AG09309 (cell line): Measurements from ENCODE around the gene RCBTB1.

Experiments used
- DNase-seq: peaks from one replicate; pipeline ENCODE4 v3.0.0-alpha.2; 2010; ENCODE audit warnings: low read depth
- H3K4me3 ChIP-seq: 2 replicates; pipeline ENCODE4 v1.5.1; 2011; ENCODE audit warnings: mild to moderate bottlenecking, low read depth, low read length, moderate library complexity; ENCODE audit not compliant: control insufficient read depth
- CTCF ChIP-seq: IDR thresholded peaks from 2 replicates; pipeline ENCODE4 v1.5.1; 2011; ENCODE audit warnings: mild to moderate bottlenecking, low read depth, low read length, inconsistent platforms; ENCODE audit not compliant: insufficient read depth, control insufficient read depth; ENCODE audit errors: missing control alignments

Gene RCBTB1

GRCh38 chr13:49586717-49587116, 1.4 kb upstream of the RCBTB1 start:
- no peak overlapping the region for H3K4me3 ChIP-seq
- DNase-seq, result no peak
- no peak for TF ChIP-seq CTCF

DNA sequence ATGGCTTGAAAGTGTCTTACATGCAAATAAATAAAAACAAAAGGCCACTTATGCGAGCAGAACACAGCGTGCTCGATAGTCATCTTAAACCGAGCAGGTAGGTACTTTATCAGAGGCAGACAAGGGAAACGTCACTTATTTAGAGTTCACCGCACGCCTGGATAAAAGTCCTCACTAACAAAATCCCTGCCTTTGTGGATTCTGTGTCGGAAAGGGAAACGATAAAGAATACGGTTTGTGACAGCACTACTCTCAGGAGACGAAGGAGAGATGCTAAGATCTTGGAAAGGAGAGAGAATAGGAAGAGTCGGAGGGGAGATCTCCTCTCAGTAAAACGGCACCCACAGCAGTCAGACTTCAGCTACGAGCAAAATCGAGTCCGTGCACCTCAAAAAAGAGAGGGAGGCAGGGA, 581 bp downstream of the RCBTB1 start:
- no peak for TF ChIP-seq CTCF
- H3K4me3 ChIP-seq, result peak overlapping the region; percentile 73
- DNase-seq, result no peak

GRCh38 chr13:49580980-49581680, 4.2 kb downstream of the RCBTB1 start:
- no peak for TF ChIP-seq CTCF
- no peak for DNase-seq
- no peak overlapping the region for H3K4me3 ChIP-seq

DNA sequence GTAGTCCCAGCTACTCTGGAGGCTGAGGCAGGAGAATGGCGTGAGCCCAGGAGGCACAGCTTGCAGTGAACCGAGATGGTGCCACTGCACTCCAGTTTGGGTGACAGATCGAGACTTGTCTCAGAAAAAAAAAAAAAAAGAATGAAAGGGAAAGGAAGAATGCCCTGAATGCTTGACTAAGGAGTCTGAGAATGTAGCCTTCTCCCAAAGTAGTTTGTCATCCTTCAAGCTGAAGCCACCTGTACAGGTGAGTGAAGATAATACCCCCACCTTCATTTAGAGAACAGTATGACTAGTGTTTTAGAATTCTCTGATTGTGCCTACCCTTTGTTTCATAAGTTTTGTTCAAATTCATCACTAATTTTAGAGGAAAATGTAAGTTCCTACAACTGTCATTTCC, 5.9 kb downstream of the RCBTB1 start:
- H3K4me3 ChIP-seq, result no peak overlapping the region
- no peak for DNase-seq
- TF ChIP-seq CTCF, result no peak

DNA sequence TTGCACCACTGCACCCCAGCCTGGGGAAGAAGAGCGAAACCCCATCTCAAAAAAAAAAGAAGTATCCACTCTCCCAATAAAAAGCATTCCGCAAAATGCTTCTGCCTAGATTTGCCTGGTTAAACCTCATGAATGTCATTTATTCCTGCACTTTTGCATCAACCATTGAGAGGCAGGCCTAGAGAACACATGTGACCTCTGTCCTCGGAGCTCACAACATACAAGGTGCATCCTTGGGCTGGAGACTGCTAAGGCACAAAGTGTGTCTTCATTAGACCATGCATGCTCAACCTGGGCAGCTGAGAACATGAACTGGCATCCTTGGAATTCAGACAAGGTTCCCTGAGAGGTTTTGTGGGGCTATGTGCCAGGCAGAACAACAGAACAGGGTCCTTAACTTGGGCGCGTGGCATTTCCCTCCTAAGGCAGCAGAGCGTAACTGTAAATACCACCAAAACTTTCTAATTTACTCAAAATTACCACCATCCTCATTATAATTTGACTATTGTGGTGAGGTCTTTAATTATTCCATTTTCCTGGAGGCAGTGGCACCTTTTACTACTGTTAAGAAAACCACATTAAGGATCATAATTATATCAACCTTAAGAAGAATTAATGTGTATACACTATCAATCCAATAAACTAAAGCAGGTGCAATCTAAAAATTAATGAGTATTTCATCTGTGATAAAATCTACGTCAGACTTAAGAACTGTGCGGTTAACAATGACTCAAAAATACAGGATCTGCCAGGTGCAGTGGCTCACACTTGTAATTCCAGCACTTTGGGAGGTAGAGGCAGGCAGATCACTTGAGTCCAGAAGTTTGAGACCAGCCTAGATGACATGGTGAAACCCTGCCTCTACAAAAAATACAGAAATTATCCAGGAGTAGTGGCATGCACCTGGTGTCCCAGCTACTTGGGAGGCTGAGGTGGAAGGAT, 13.8 kb downstream of the RCBTB1 start:
- no peak for DNase-seq
- no peak for TF ChIP-seq CTCF
- no peak overlapping the region for H3K4me3 ChIP-seq

- DNase-seq, result no peak
- TF ChIP-seq CTCF, result no peak
Observed at GRCh38 chr13:49569993-49570689, 15.2 kb downstream of the RCBTB1 start.

More at GRCh38 chr13:49569993-49570689, 15.2 kb downstream of the RCBTB1 start:
- H3K4me3 ChIP-seq, result no peak overlapping the region
